Brain microvascular endothelial cell (primary cell): ENCODE measurements around the gene WNT3.

Source experiments
- DNase-seq: peaks from one replicate; pipeline ENCODE4 v3.0.0-alpha.2; 2020
- H3K27ac ChIP-seq: fragments of 250-450 bp; sonication (Bioruptor Pico); 2 replicates; pipeline ENCODE4 v1.5.1; 2020; ENCODE audit warnings: mild to moderate bottlenecking, moderate library complexity
- H3K27me3 ChIP-seq: fragments of 250-450 bp; sonication (Bioruptor Pico); replicated peaks from 2 replicates; pipeline ENCODE4 v1.5.1; 2020; ENCODE audit warnings: mild to moderate bottlenecking
- H3K36me3 ChIP-seq: fragments of 250-450 bp; sonication (Bioruptor Pico); replicated peaks from 2 replicates; pipeline ENCODE4 v1.5.1; 2020; ENCODE audit warnings: mild to moderate bottlenecking
- H3K4me3 ChIP-seq: 2 replicates; pipeline ENCODE4 v1.5.1; 2011; ENCODE audit warnings: low read depth, mild to moderate bottlenecking, control low read depth, low read length, moderate library complexity
- in situ Hi-C: cut with HindIII; loops from 2 replicates; pipeline ENCODE4 v1.10.0; 2017; ENCODE audit warnings: low sequenced_read_pairs, low pct_ligation_motif_present
- TF ChIP-seq, protein P1 (sequence below): IDR thresholded peaks from 2 replicates; pipeline ENCODE4 v1.5.1; 2011; ENCODE audit warnings: low read depth, mild to moderate bottlenecking, moderate library complexity, low read length, control low read depth, inconsistent platforms; ENCODE audit errors: missing control alignments

The WNT3 gene

DNA sequence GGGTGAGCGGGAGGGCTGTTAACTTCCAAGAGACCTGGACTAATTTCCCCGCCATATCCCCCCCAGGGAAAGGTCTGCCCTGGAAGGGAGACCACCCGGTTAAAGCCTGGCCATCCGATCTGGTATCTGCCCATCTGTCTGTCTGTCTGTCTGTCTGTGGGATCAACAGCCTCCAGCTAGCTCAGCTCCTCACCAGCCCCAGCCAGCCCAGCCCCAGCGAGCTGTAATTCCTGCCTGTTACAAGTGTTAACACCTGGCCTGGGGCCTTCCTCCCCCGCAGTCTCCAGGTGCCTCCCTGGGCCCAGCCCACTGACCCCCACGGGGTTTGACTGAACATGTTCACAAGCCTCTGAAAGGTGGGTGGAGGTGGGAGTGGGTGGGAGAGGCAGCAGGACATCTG, 4.0 kb downstream of the WNT3 start:
- no peak overlapping the region for H3K27ac ChIP-seq
- H3K27me3 ChIP-seq = peaks cover 44% of the 10 kb centered on the region
- no peaks in the 10 kb centered on the region for H3K36me3 ChIP-seq
- no peak for DNase-seq
- TF ChIP-seq, protein P1, sequence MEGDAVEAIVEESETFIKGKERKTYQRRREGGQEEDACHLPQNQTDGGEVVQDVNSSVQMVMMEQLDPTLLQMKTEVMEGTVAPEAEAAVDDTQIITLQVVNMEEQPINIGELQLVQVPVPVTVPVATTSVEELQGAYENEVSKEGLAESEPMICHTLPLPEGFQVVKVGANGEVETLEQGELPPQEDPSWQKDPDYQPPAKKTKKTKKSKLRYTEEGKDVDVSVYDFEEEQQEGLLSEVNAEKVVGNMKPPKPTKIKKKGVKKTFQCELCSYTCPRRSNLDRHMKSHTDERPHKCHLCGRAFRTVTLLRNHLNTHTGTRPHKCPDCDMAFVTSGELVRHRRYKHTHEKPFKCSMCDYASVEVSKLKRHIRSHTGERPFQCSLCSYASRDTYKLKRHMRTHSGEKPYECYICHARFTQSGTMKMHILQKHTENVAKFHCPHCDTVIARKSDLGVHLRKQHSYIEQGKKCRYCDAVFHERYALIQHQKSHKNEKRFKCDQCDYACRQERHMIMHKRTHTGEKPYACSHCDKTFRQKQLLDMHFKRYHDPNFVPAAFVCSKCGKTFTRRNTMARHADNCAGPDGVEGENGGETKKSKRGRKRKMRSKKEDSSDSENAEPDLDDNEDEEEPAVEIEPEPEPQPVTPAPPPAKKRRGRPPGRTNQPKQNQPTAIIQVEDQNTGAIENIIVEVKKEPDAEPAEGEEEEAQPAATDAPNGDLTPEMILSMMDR = no peak
- in situ Hi-C loops = no loop called here
- no peak overlapping the region for H3K4me3 ChIP-seq

DNA sequence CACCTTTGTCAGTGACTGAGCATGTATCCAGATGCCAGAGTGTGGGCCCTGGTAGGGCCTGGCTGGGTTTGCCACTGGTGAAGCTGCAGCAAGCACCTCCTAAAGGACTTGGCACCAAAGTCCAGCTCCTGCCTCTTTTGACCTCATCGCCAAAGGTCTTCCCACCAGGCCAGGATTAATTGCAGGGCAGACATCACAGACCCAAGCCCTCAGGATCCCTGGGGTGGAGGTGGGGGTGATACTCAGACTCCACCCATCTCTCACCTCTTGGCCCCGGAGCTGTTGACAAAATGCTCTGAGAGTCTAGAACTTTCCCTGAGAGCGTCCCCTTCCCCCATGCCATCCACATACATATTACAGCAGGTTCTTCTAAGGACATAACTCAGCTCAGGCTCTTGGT, 4.6 kb downstream of the WNT3 start:
- no peak overlapping the region for H3K27ac ChIP-seq
- no peaks in the 10 kb centered on the region for H3K36me3 ChIP-seq
- H3K27me3 ChIP-seq = peaks cover 38% of the 10 kb centered on the region
- H3K4me3 ChIP-seq = no peak overlapping the region
- in situ Hi-C loops = no loop called here
- TF ChIP-seq, protein P1 = no peak
- DNase-seq = no peak

DNA sequence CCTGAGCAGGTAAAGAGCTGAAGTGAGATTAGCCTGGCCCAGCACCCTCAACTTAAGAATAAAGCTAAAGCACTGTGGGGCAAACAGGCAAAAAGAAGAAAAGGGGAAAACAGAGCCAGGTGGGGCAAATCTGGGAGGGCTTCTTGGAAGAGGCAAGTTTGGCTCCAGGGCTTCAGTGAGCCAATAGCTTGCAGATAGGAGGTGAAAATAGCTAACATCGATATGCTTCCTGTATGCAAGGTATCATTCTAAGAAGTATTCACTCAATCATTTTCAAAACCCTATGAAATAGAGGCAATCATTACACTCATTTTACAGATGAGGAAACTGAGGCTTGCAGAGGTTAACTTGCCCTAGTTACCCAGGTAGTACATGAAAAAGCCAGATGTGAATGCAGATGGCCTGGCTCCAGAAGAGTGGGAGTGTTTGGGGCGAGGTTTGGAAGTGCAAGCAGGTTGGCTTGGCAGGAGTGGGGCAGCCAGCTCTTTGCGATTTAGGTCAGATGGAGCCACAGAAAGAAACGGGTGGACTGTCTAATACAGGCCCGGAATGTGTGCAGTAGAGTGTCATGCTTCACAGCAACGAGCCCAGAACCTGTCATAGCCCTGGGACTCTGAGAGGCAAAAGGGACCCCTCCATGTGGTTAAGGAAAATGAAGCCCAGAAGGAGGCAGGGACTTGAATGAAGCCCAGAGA, 5.7 kb downstream of the WNT3 start:
- Histone ChIP-seq H3K27ac (no peak overlapping the region), H3K27me3 (peaks cover 29% of the 10 kb centered on the region), H3K4me3 (no peak overlapping the region), H3K36me3 (no peaks in the 10 kb centered on the region)
- DNase-seq = no peak
- TF ChIP-seq, protein P1 = no peak
- in situ Hi-C loops = no loop called here

DNA sequence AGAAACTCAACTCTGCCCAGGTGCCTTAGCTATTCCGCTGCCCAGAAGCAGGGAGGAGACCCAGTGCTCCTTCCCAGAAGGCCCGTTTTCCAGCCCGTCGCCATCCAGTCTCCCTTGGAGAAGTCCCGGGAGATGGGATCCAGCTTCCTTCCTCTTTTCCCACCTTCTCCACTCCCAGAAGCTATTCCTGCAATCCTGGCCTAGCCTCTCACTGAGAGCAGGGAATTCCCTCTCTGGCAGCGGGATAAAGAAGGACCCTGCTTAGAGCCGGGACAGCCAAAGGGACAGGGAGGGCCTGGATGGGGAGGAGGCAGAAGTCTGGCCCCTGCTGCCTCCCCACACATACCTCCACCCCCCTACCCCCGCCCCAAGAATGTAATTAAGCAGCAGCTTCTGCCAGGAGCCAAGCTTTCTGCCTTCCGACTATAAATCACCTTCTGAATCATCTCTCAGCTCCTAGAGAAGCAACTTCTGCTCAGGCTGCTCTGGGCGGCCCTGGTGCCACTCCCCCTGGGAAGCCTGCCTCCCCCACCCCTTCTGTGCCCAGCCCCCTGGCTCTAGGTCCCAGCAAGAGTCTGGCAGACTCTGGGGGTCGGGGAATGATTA, 6.4 kb downstream of the WNT3 start:
- H3K27me3 ChIP-seq = peaks cover 25% of the 10 kb centered on the region
- no peaks in the 10 kb centered on the region for H3K36me3 ChIP-seq
- H3K27ac ChIP-seq = no peak overlapping the region
- TF ChIP-seq, protein P1 = no peak
- no peak for DNase-seq
- in situ Hi-C loops = no loop called here
- no peak overlapping the region for H3K4me3 ChIP-seq

DNA sequence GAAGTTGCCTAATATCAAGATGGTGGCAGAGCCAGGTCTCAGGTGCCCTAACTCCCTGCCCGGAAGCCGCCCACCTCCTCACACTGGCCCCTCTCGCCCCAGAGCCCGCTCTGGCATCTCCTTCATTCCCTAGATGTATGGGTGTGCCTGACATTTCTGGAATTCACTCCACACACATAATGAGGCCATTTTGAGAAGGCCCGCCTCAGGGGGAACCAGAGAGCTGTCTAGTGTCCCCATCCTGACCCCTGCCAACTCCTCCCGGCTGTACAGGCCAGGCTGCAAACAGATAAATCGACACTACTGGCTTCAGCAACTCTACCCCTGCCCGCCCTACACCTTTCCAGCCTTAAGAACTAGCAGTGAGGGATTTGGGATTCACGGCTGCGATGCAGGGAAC, 7.7 kb downstream of the WNT3 start:
- Histone ChIP-seq H3K36me3 (no peaks in the 10 kb centered on the region), H3K4me3 (no peak overlapping the region), H3K27ac (no peak overlapping the region), H3K27me3 (peaks cover 19% of the 10 kb centered on the region)
- TF ChIP-seq, protein P1 = no peak
- in situ Hi-C loops = no loop called here
- DNase-seq = no peak
